ENCODE results near the gene TMEM63B. TPM values are rescaled to one million over a fixed set of nuclear protein-coding genes. Genes with fewer than 3 reads are reported as not detected.
A peak's percentile ranks its signal among the peaks of the same experiment; 100 is the strongest.

Gene TMEM63B
- polyA plus RNA-seq, 2 of the 4 experiments (the other 2 are of a cell fraction): 21.6 to 24.0 TPM

DNA sequence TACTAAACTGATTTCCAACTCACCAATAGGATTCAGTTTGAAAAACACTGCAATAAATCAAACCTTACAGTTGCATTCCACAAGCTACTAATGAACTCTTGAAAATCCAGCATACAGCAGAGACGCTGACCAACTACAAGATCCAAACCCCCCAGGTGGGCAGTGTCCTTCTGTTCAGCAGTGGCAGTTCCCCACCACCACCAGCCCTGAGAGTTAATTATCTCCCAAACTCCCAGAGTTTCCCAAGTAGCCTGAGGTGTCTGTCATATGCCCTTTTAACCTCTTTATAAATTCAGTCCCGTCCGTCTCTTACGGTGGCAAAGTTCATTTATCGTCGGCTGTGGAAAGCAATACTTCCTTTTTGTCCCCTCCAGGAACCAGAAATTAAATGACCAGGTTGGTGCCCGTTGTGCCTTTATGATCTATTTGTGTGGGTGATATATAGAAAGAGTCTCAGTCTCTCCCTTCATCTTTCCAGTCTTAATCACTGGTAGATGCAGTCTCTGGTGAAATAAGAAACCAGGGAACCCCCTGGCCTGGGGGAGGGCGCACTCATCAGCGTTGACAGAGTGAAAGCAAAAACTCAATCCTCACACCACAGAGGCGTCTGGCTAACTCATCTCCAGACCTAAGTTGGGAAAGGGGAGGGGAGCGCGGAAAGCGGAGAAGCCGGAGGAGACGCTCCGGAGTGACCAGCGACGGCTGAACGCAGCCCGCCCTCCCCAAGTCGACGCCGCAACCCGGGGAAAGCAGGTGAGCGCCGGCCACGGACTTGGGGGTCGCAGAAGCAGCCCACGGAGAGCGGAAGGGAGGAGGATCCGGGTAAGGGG lies 819 bp upstream of the TMEM63B start (continued):
- TF ChIP-seq HOXB13 (CRISPR knock-in tag; IDR thresholded peaks at IDR 0.05; ENCODE audit: low read depth) (no peak), TP53 (CRISPR knock-in tag; IDR thresholded peaks at IDR 0.05) (no peak)

DNA sequence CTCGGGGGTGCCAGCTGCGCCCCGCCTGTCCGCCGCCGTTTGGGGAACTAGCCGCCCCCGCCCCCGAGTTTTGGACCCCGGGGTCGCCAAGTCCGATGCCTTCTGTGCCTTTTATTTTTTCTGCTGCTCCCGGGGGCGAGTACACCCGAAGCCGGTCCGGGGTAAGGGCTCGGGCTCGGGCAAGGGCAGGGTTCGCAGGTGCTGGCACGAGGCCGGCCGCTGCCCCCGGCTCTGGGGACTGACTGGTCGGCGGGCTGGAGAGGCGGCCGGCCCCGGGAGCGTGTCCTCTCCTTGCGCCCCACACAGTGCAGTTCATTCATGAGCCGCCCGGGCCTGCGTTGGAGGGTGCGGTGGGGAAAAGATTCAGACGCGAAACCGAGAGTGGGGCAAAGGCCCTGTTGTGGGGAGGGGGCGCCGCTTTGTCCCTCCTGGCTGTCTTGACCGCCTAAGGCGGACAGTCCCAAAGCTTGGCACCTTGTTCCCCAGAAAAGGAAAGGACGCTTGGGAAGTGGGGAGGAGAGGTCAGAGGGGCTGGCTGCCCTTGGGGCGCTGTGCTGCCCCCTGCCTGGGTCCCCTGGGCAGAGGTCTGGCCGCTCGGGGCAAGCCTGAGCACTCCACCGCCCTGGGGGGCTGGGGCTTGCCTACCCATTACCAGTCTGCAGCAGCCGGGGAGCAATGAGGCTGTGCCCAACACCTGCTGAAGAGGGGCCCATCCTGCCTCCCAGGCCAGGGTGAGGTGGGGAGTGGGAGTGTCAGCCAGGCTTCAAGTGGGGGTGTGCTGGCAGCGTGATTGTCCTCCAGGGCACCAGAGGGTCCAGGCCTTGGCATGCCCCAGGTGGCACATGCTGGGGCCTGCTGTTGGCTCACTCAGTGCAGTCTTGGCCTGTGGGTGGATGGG lies 915 bp downstream of the TMEM63B start:
- H3K4me1 ChIP-seq: peaks cover 29% of the 10 kb centered on the region
- ATAC-seq: peak; percentile 82 to 87
- no peaks in the 10 kb centered on the region for H3K9me3 ChIP-seq
- ChIA-PET CTCF (interaction anchor here (0.7 to 1.6 kb wide), 3 partner anchors 22 to 359 kb away, joined by 3 to 6 read pairs (median 3); no protein-coding TSS in a partner anchor), POLR2A (interaction anchor here (0.6 to 1.0 kb wide), 4 partner anchors 32 to 1069 kb away, joined by 3 to 6 read pairs (median 4); partner anchors contain the start of genes HSP90AB1, KLC4 and MRPL2)
- no peak for FAIRE-seq
- H3K4me2 ChIP-seq: peak overlapping the region; percentile 92
- peak overlapping the region; percentile 86 to 98 for H3K27ac ChIP-seq
- WGBS (ENCODE audit: missing lambda C conversion rate): 3% methylated on average over 18 of the region's 49 CpGs
- TF ChIP-seq RCOR1 (IDR thresholded peaks at IDR 0.05; ENCODE audit: low read depth, low read length) (no peak), MAFK (IDR thresholded peaks at IDR 0.05; ENCODE audit: partially characterized antibody) (no peak), NPAS2 (CRISPR knock-in tag; IDR thresholded peaks at IDR 0.05; ENCODE audit: borderline replicate concordance) (no peak), ZC3H11A (IDR thresholded peaks at IDR 0.05) (no peak), TFCP2L1 (CRISPR knock-in tag; IDR thresholded peaks at IDR 0.05) (no peak), HOXA7 (CRISPR knock-in tag; IDR thresholded peaks at IDR 0.05) (no peak), KDM5A (IDR thresholded peaks at IDR 0.05) (no peak), MAZ (IDR thresholded peaks at IDR 0.05; ENCODE audit: borderline replicate concordance, low read depth, low read length) (no peak), ZNF302 (CRISPR knock-in tag; IDR thresholded peaks at IDR 0.05) (no peak)
- TF ChIP-seq, protein P1, sequence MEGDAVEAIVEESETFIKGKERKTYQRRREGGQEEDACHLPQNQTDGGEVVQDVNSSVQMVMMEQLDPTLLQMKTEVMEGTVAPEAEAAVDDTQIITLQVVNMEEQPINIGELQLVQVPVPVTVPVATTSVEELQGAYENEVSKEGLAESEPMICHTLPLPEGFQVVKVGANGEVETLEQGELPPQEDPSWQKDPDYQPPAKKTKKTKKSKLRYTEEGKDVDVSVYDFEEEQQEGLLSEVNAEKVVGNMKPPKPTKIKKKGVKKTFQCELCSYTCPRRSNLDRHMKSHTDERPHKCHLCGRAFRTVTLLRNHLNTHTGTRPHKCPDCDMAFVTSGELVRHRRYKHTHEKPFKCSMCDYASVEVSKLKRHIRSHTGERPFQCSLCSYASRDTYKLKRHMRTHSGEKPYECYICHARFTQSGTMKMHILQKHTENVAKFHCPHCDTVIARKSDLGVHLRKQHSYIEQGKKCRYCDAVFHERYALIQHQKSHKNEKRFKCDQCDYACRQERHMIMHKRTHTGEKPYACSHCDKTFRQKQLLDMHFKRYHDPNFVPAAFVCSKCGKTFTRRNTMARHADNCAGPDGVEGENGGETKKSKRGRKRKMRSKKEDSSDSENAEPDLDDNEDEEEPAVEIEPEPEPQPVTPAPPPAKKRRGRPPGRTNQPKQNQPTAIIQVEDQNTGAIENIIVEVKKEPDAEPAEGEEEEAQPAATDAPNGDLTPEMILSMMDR (IDR thresholded peaks at IDR 0.05): no peak
- TF ChIP-seq, protein P2, sequence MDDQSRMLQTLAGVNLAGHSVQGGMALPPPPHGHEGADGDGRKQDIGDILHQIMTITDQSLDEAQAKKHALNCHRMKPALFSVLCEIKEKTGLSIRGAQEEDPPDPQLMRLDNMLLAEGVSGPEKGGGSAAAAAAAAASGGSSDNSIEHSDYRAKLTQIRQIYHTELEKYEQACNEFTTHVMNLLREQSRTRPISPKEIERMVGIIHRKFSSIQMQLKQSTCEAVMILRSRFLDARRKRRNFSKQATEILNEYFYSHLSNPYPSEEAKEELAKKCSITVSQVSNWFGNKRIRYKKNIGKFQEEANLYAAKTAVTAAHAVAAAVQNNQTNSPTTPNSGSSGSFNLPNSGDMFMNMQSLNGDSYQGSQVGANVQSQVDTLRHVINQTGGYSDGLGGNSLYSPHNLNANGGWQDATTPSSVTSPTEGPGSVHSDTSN (IDR thresholded peaks at IDR 0.05): no peak
- TF ChIP-seq, protein P3, sequence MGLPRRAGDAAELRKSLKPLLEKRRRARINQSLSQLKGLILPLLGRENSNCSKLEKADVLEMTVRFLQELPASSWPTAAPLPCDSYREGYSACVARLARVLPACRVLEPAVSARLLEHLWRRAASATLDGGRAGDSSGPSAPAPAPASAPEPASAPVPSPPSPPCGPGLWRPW (IDR thresholded peaks at IDR 0.05): no peak
- peak overlapping the region; percentile 69 for H3K4me3 ChIP-seq
- DNase-seq (ENCODE audit: low read depth in 1 of 2, low spot score in 1 of 2): peak in 1 of 2 experiments; percentile 39

DNA sequence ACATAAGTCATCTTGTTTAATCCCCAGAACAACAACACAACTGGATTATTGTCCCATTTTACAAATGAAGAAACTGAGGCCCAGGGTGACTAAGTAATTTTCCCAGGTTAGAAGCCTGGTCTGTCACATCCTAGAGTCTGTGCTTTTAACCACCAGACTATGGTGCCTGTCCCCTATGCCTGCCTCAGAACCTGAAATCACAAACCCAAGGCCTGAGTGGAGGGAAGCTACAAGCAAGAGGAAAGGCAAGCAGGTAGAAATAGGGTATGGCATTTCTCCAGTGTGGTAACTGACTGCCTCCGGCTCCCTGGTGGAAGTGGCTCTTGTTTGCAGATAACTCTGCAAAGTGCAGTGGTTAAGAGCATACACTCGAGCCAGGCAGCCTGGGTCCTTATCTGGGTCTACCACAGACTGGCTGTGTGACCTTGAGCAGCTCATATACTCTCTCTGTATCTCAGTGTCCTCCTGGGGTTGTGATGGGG lies 2.5 kb downstream of the TMEM63B start:
- WGBS (ENCODE audit: missing lambda C conversion rate): 77% methylated on average over 2 of the region's 2 CpGs
- Histone ChIP-seq H3K27ac (no peak overlapping the region), H3K4me2 (no peak overlapping the region), H3K4me3 (no peak overlapping the region), H3K9me3 (no peaks in the 10 kb centered on the region), H3K4me1 (peaks cover 29% of the 10 kb centered on the region)
- POLR2A ChIA-PET: interaction anchor here (0.7 kb wide), 3 partner anchors 13 to 113 kb away, joined by 3 to 6 read pairs (median 4); no protein-coding TSS in a partner anchor
- TF ChIP-seq MYC (IDR thresholded peaks at IDR 0.05; ENCODE audit: borderline replicate concordance, low read length): no peak
- TF ChIP-seq, protein P3 (IDR thresholded peaks at IDR 0.05): no peak
- no peak for TF ChIP-seq ZC3H11A (IDR thresholded peaks at IDR 0.05)
- TF ChIP-seq ZNF302 (CRISPR knock-in tag; IDR thresholded peaks at IDR 0.05): no peak
- no peak for TF ChIP-seq RFX5 (IDR thresholded peaks at IDR 0.05)
- TF ChIP-seq CEBPB (IDR thresholded peaks at IDR 0.05): no peak
- TF ChIP-seq ZFP36 (IDR thresholded peaks at IDR 0.05; ENCODE audit: borderline replicate concordance, partially characterized antibody): no peak
- no peak for TF ChIP-seq KDM5A (IDR thresholded peaks at IDR 0.05)
- FAIRE-seq (no peak), ATAC-seq (no peak), DNase-seq (ENCODE audit: low read depth in 1 of 2, low spot score in 1 of 2) (no peak)
- CTCF ChIA-PET: interaction anchor here (0.6 to 1.8 kb wide), 5 partner anchors 21 to 196 kb away, joined by 3 to 6 read pairs (median 3); partner anchors contain the start of gene AARS2
